Measurements from ENCODE around the gene ATP6V0A4. TPM values are rescaled to one million over a fixed set of nuclear protein-coding genes. Genes with fewer than 3 reads are reported as not detected.
A peak's percentile ranks its signal among the peaks of the same experiment; 100 is the strongest.

Gene ATP6V0A4
- total and polyA plus RNA-seq, 2 donors (not counting 1 experiment from before 2014, with no cell fraction given): not detected

DNA sequence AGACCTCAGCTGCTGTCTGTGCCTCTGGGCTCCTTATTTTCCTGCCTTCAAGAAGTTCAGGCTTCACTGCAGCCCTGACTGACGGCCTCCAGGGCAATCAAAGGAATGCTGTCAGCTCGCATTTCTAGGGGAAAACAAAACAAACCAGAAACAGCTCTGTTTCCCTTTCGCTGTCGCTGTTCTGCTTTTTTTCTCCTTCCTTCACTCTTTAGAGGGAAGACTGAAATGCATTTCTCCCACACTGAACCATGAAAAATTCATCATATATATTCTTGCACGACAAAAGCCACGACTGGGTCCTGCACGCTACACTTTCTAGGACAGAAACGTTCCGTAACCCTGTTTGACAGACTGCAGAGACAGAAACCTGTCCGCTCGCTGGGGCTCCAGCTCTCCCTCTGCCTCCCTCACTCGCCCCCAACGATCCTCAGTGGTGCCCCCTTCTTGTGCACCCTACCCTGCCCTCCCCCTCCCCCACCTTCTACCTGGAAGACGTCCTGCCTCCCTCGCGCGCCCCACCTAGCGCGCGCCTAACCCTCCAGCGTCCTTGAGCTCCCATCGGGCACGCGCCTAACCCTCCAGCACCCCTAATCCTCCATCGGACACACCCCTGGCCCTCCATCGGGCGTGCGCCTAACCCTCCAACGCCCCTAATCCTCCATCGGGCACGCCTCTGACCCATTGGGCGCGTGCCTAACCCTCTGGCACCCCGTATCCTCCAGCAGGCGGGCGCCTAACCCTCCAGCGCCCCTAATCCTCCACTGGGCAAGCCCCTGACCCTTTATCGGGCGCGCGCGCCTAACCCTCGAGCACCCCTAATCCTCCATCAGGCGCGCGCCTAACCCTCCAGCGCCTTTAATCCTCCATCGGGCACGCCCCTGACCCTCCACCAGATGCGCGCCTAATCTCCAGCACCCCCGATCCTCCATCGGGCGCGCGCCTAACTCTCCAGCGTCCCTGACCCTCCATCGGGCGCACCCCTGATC, 134.0 kb downstream of the ATP6V0A4 start:
- ATAC-seq (ENCODE audit: low read depth) (no peak), DNase-seq (no peak)
- no peak overlapping the region for H3K9ac ChIP-seq (ENCODE audit: low read length)
- Mint-ChIP-seq H3K27me3 (peaks cover 15% of the 10 kb centered on the region), H3K4me1 (peaks cover 2% of the 10 kb centered on the region), H3K4me3 (no peak overlapping the region), H3K27ac (no peak overlapping the region), H3K9me3 (ENCODE audit: insufficient read depth) (no peaks in the 10 kb centered on the region)
- TF ChIP-seq EZH2 (IDR thresholded peaks at IDR 0.05; ENCODE audit: borderline replicate concordance, insufficient read depth, low read depth, low read length, poor library complexity, severe bottlenecking): no peak
- TF ChIP-seq, protein P1, sequence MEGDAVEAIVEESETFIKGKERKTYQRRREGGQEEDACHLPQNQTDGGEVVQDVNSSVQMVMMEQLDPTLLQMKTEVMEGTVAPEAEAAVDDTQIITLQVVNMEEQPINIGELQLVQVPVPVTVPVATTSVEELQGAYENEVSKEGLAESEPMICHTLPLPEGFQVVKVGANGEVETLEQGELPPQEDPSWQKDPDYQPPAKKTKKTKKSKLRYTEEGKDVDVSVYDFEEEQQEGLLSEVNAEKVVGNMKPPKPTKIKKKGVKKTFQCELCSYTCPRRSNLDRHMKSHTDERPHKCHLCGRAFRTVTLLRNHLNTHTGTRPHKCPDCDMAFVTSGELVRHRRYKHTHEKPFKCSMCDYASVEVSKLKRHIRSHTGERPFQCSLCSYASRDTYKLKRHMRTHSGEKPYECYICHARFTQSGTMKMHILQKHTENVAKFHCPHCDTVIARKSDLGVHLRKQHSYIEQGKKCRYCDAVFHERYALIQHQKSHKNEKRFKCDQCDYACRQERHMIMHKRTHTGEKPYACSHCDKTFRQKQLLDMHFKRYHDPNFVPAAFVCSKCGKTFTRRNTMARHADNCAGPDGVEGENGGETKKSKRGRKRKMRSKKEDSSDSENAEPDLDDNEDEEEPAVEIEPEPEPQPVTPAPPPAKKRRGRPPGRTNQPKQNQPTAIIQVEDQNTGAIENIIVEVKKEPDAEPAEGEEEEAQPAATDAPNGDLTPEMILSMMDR (IDR thresholded peaks at IDR 0.05): no peak
- ChIA-PET POLR2A (no interaction called here), CTCF (no interaction called here)
- no peaks in the 10 kb centered on the region for H3K79me2 ChIP-seq (ENCODE audit: control insufficient read depth, insufficient read depth, low read length)
- H2AFZ ChIP-seq (ENCODE audit: insufficient read depth, low read depth, low read length, poor library complexity, severe bottlenecking): peak overlapping the region; percentile 16
- peaks cover 0 to 13% (median 8%) of the 10 kb centered on the region in 4 experiments for H3K27me3 ChIP-seq (replicated peaks in 1 of 4; ENCODE audit: control extremely low read depth in 1 of 4, control insufficient read depth in 3 of 4, insufficient read depth in 4 of 4, low read length in 3 of 4)
- H3K27ac ChIP-seq (ENCODE audit: low read length in 2 of 2): no peak overlapping the region
- no peaks in the 10 kb centered on the region for H4K20me1 ChIP-seq (ENCODE audit: control insufficient read depth, insufficient read depth, low read length, poor library complexity, severe bottlenecking)
- H3K4me2 ChIP-seq (replicated peaks; ENCODE audit: low read depth, low read length, poor library complexity, severe bottlenecking): peak overlapping the region; percentile 46
- no peaks in the 10 kb centered on the region for H3K36me3 ChIP-seq (replicated peaks in 1 of 2; ENCODE audit: control extremely low read depth in 1 of 2, control insufficient read depth in 1 of 2, extremely low read depth in 1 of 2, insufficient read depth in 2 of 2, low read length in 1 of 2)
- no peak overlapping the region for H3K4me3 ChIP-seq (ENCODE audit: control extremely low read depth in 1 of 5, extremely low read depth in 1 of 5, insufficient read depth in 1 of 5, low read depth in 2 of 5, low read length in 4 of 5)
- peaks cover 0 to 9% (median 0%) of the 10 kb centered on the region in 3 donors for H3K9me3 ChIP-seq (ENCODE audit: control extremely low read depth in 1 of 3, control insufficient read depth in 2 of 3, insufficient read depth in 1 of 3, low read length in 2 of 3)
- intact Hi-C loops (cut with micrococcal nuclease): no loop called here
- peaks cover 0 to 5% of the 10 kb centered on the region in 2 donors for H3K4me1 ChIP-seq (ENCODE audit: control insufficient read depth in 2 of 2, insufficient read depth in 2 of 2, low read length in 2 of 2)
- 31% methylated on average over 59 of the region's 59 CpGs for WGBS (ENCODE audit: insufficient coverage)

DNA sequence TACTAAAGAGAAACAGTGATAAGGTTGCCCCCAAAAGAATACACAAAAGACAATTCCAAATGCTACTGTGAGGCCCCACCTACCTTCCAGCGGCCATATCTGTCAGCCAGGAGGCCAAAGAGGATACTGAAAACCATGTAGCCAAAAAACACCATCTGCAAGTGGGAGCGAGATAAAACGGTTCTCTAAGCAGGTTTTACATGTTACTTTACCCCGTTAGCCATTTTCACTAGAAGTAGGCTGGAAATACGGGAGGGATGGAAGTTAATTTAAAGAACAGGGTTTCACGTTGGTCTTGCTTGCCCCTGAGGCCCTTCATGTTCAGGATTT, 135.0 kb downstream of the ATP6V0A4 start:
- ChIA-PET CTCF (no interaction called here), POLR2A (no interaction called here)
- Histone ChIP-seq H3K4me3 (ENCODE audit: control extremely low read depth in 1 of 5, extremely low read depth in 1 of 5, insufficient read depth in 1 of 5, low read depth in 2 of 5, low read length in 4 of 5) (no peak overlapping the region), H3K27ac (ENCODE audit: low read length in 2 of 2) (no peak overlapping the region), H2AFZ (ENCODE audit: insufficient read depth, low read depth, low read length, poor library complexity, severe bottlenecking) (no peak overlapping the region), H3K36me3 (replicated peaks in 1 of 2; ENCODE audit: control extremely low read depth in 1 of 2, control insufficient read depth in 1 of 2, extremely low read depth in 1 of 2, insufficient read depth in 2 of 2, low read length in 1 of 2) (no peaks in the 10 kb centered on the region), H3K79me2 (ENCODE audit: control insufficient read depth, insufficient read depth, low read length) (no peaks in the 10 kb centered on the region), H3K9me3 (ENCODE audit: control extremely low read depth in 1 of 3, control insufficient read depth in 2 of 3, insufficient read depth in 1 of 3, low read length in 2 of 3) (peaks cover 0 to 9% (median 0%) of the 10 kb centered on the region in 3 donors), H3K4me1 (ENCODE audit: control insufficient read depth in 2 of 2, insufficient read depth in 2 of 2, low read length in 2 of 2) (peaks cover 0 to 5% of the 10 kb centered on the region in 2 donors), H3K9ac (ENCODE audit: low read length) (no peak overlapping the region), H3K4me2 (replicated peaks; ENCODE audit: low read depth, low read length, poor library complexity, severe bottlenecking) (no peak overlapping the region), H3K27me3 (replicated peaks in 1 of 4; ENCODE audit: control extremely low read depth in 1 of 4, control insufficient read depth in 3 of 4, insufficient read depth in 4 of 4, low read length in 3 of 4) (peaks cover 0 to 13% (median 8%) of the 10 kb centered on the region in 4 experiments), H4K20me1 (ENCODE audit: control insufficient read depth, insufficient read depth, low read length, poor library complexity, severe bottlenecking) (no peaks in the 10 kb centered on the region)
- Mint-ChIP-seq H3K4me1 (peaks cover 2% of the 10 kb centered on the region), H3K9me3 (ENCODE audit: insufficient read depth) (no peaks in the 10 kb centered on the region), H3K4me3 (no peak overlapping the region), H3K27me3 (peaks cover 13% of the 10 kb centered on the region), H3K27ac (no peak overlapping the region)
- ATAC-seq (ENCODE audit: low read depth) (no peak), DNase-seq (no peak)
- TF ChIP-seq EZH2 (IDR thresholded peaks at IDR 0.05; ENCODE audit: borderline replicate concordance, insufficient read depth, low read depth, low read length, poor library complexity, severe bottlenecking): no peak
- TF ChIP-seq, protein P1 (IDR thresholded peaks at IDR 0.05): no peak
- WGBS (ENCODE audit: insufficient coverage): 74% methylated on average over 4 of the region's 6 CpGs
- intact Hi-C loops (cut with micrococcal nuclease): no loop called here

Data from B cell (primary cell).